HG03520 (cell line): ENCODE results near the gene ZDHHC3.

Experiments used
- ATAC-seq: cut with Tn5 transposase; IDR thresholded peaks from one replicate; pipeline ENCODE4 v1.9.1; 2021; ENCODE audit warnings: mild to moderate bottlenecking, moderate library complexity; ENCODE audit not compliant: unreplicated experiment

ZDHHC3 gene

GRCh38 chr3:44976002-44976815 lies at the start of gene ZDHHC3, which contains the start of gene EXOSC7:
ZDHHC3 (minus strand) TSS chr3:44976174; CDS start chr3:44959436, 16,738 bp downstream.
EXOSC7 (plus strand) TSS chr3:44976244; CDS start chr3:44976278, 34 bp downstream.
- peak; percentile 72 for ATAC-seq

- ATAC-seq, result no peak
These were observed 48.7 kb upstream of the ZDHHC3 start for GRCh38 chr3:45024542-45025255.

GRCh38 chr3:45023675-45024074 lies 47.7 kb upstream of the ZDHHC3 start:
- no peak for ATAC-seq

GRCh38 chr3:45021524-45022297 lies 45.7 kb upstream of the ZDHHC3 start:
- no peak for ATAC-seq

- ATAC-seq, result no peak
These were observed 44.6 kb upstream of the ZDHHC3 start for GRCh38 chr3:45020534-45020933.

GRCh38 chr3:45017821-45018220 lies 41.8 kb upstream of the ZDHHC3 start:
- ATAC-seq, result no peak

- ATAC-seq, result no peak
These were observed 40.9 kb upstream of the ZDHHC3 start for GRCh38 chr3:45016916-45017315.

GRCh38 chr3:45012577-45012976 lies 36.6 kb upstream of the ZDHHC3 start:
- ATAC-seq, result no peak

- no peak for ATAC-seq
These were observed 36.0 kb upstream of the ZDHHC3 start for GRCh38 chr3:45011756-45012508.

- no peak for ATAC-seq
These were observed 34.9 kb upstream of the ZDHHC3 start for GRCh38 chr3:45010811-45011333.

GRCh38 chr3:45009868-45010267 lies 33.9 kb upstream of the ZDHHC3 start:
- ATAC-seq, result no peak

GRCh38 chr3:45008117-45008516 lies 32.1 kb upstream of the ZDHHC3 start:
- no peak for ATAC-seq

- ATAC-seq, result no peak
These were observed 31.1 kb upstream of the ZDHHC3 start for GRCh38 chr3:45007091-45007490.

- no peak for ATAC-seq
These were observed 27.9 kb upstream of the ZDHHC3 start for GRCh38 chr3:45003859-45004258.

- ATAC-seq, result no peak
These were observed 27.4 kb upstream of the ZDHHC3 start for GRCh38 chr3:45003406-45003805.

GRCh38 chr3:45002720-45003119 lies 26.7 kb upstream of the ZDHHC3 start:
- no peak for ATAC-seq

GRCh38 chr3:45002139-45002660 lies 26.2 kb upstream of the ZDHHC3 start:
- no peak for ATAC-seq

GRCh38 chr3:45001738-45002137 lies 25.8 kb upstream of the ZDHHC3 start:
- ATAC-seq, result no peak

- ATAC-seq, result no peak
These were observed 24.8 kb upstream of the ZDHHC3 start for GRCh38 chr3:45000823-45001222.

GRCh38 chr3:44999782-45000181 lies 23.8 kb upstream of the ZDHHC3 start:
- no peak for ATAC-seq
